ENCODE data around the gene ACTA2.

ACTA2 gene

GRCh38 chr10:88989824-88990383 is 37.3 kb upstream of the ACTA2 start:
- peak; percentile 56 for ATAC-seq
- no peak for TF ChIP-seq BACH2 (CRISPR knock-in tag; IDR thresholded peaks at IDR 0.05; ENCODE audit: borderline replicate concordance)
- TF ChIP-seq PPARA (CRISPR knock-in tag; IDR thresholded peaks at IDR 0.05; ENCODE audit: borderline replicate concordance): no peak
- no peak for TF ChIP-seq RARB (CRISPR knock-in tag; IDR thresholded peaks at IDR 0.05)
- no peak for TF ChIP-seq TSHZ2 (CRISPR knock-in tag; IDR thresholded peaks at IDR 0.05)
- TF ChIP-seq PATZ1 (CRISPR knock-in tag; IDR thresholded peaks at IDR 0.05; ENCODE audit: borderline replicate concordance): no peak
- no peak for TF ChIP-seq ZNF8 (CRISPR knock-in tag; IDR thresholded peaks at IDR 0.05)
- no peak for TF ChIP-seq POU6F1 (CRISPR knock-in tag; IDR thresholded peaks at IDR 0.05; ENCODE audit: borderline replicate concordance, low read depth)
- TF ChIP-seq TOX (CRISPR knock-in tag; IDR thresholded peaks at IDR 0.05; ENCODE audit: borderline replicate concordance): no peak
- TF ChIP-seq ESRRG (CRISPR knock-in tag; IDR thresholded peaks at IDR 0.05): no peak
- TF ChIP-seq ZFP3 (CRISPR knock-in tag; IDR thresholded peaks at IDR 0.05): no peak

GRCh38 chr10:88989423-88989822 is 36.9 kb upstream of the ACTA2 start:
- TF ChIP-seq CREB5 (CRISPR knock-in tag; IDR thresholded peaks at IDR 0.05; ENCODE audit: low read depth) (no peak), PATZ1 (CRISPR knock-in tag; IDR thresholded peaks at IDR 0.05; ENCODE audit: borderline replicate concordance) (no peak), TCF4 (CRISPR knock-in tag; IDR thresholded peaks at IDR 0.05; ENCODE audit: borderline replicate concordance) (no peak), ZNF70 (CRISPR knock-in tag; IDR thresholded peaks at IDR 0.05) (no peak), BACH2 (CRISPR knock-in tag; IDR thresholded peaks at IDR 0.05; ENCODE audit: borderline replicate concordance) (no peak), GLIS3 (CRISPR knock-in tag; IDR thresholded peaks at IDR 0.05) (no peak), ZNF565 (CRISPR knock-in tag; conservative IDR thresholded peaks at IDR 0.05; ENCODE audit: low read depth) (no peak), ISL1 (CRISPR knock-in tag; IDR thresholded peaks at IDR 0.05) (no peak), TSHZ2 (CRISPR knock-in tag; IDR thresholded peaks at IDR 0.05) (no peak), CSDC2 (CRISPR knock-in tag; IDR thresholded peaks at IDR 0.05) (no peak), ZFP3 (CRISPR knock-in tag; IDR thresholded peaks at IDR 0.05) (no peak), ARNTL (CRISPR knock-in tag; IDR thresholded peaks at IDR 0.05; ENCODE audit: borderline replicate concordance, low read depth) (no peak), RARB (CRISPR knock-in tag; IDR thresholded peaks at IDR 0.05) (no peak), ZC3H10 (CRISPR knock-in tag; IDR thresholded peaks at IDR 0.05) (no peak), PPARA (CRISPR knock-in tag; IDR thresholded peaks at IDR 0.05; ENCODE audit: borderline replicate concordance) (no peak), ESRRG (CRISPR knock-in tag; IDR thresholded peaks at IDR 0.05) (no peak), POU6F1 (CRISPR knock-in tag; IDR thresholded peaks at IDR 0.05; ENCODE audit: borderline replicate concordance, low read depth) (no peak)
- ATAC-seq: no peak

All from SK-N-SH treated with all-trans-retinoic acid at 6 μM for 48 hours (cell line).